NCI-H748 (cell line): ENCODE data around the gene ABCB1.

ENCODE experiments used
- DNase-seq: peaks from one replicate; lab custom pipeline; 2025; ENCODE audit not compliant: unreplicated experiment; lab: John Stamatoyannopoulos, UW

ABCB1 gene

GRCh38 chr7:87517136-87517815 is 83.4 kb downstream of the ABCB1 start:
- no peak for DNase-seq

DNA sequence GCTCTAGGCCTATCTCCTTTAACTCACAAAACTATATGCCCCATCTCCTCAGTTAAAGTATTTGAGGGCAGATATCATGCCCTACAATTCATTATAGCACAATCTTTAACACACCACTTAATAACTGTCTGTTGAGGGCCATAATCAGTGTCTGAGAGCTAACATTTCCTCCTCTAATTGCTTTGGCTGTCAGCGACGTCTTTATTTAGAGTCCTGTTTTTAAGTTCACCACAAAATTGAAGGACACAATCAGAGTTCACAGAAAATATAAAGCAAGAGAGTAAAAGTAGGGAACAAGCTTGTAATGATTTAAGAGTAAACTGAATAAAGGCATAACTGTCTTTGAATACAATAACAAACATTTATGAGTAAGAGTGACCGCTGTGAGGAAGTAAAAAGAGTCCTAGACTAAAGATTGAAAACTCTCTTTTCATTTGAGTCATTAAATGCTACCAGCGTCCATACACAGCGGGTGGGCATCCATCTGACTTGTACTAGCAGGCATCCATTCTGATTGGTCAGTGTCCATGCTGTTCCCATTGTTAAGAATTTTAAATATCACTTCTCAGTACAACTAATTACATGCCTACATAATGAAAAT is 86.8 kb downstream of the ABCB1 start:
- DNase-seq, result no peak

DNA sequence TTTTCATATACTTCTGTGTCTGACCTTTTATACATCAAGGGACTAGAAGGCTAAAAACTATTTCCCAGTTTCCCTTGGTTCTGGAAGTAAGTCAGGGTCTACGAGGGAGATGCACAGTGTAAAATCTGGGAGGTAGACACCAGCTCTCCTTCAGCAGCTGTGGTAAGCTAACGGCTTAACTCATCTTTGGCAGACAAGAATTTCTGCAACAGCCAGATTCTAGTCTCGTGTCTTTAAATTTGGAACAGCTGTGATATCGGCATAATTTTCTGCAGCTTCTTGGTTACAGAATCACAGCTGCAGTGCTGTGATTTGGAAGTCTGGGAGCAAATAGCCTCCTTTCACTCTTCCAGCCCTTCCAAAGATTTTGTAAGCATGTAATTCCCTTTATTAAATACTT is 87.8 kb downstream of the ABCB1 start:
- DNase-seq, result no peak

- no peak for DNase-seq
These were observed 89.2 kb downstream of the ABCB1 start for GRCh38 chr7:87511510-87511909.

GRCh38 chr7:87510411-87510875 is 90.2 kb downstream of the ABCB1 start:
- peak; percentile 91 for DNase-seq

DNA sequence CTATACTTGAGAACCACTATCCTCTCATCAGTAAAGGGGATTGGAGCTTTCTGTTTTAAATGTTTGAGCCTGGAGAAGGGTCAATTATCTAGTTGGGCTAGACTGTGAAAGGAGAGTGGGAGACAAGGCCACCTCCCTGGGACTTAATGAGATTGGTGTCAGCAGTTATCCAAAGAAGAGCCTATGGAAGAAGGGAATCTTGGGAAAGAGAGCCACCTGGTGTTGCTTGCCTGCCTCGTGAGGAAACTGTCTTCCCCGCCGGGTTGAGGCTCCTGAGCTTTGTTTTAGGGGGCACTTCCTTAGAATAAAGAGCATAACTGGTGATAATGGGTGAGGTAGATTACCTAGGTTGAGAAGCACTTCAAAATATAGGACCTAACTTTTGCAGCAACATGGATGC is 93.2 kb downstream of the ABCB1 start:
- peak; percentile 15 for DNase-seq

DNA sequence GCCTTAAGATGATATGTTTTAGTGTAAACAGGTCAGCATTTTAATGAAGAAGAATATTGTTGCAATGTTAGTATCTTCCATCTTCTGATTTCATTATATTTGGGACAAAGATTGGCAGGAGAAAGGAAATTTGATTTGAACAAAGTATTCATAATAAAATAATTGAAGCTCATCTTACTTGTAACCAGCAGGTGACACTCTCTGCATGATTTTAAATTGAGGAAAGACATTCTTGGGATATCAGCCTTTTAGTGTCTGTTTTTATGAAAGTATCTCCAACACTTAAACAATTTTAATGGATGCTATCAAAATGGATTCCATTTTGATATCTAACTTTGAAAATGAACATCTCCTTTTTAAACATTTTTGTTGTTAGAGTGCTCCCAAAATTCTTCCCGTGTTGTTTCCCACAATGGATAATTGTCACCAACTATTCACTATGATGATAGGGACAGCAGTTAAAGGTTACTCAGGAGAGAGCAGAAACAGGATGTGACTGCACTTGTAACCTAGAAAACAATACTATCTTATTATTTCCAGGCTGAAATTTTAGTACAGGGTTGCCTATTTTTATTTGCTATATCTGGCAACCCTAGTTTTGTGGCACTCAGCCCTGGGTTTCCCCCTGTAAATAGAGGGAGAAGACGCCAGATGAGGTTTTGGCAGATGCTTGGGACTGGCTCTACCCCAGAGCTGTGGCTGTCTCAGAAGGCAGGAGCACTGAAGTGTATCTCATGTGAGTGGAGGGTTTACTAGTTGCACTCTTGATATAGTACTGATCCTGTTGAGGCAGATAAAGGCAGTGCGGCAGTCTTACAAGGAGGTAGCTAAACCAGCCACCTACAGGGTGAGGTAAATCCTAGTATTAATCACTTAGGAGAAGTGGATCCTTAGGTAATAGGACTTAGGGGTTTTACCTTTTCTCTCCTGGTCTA is 94.2 kb downstream of the ABCB1 start:
- peak; percentile 20 for DNase-seq

DNA sequence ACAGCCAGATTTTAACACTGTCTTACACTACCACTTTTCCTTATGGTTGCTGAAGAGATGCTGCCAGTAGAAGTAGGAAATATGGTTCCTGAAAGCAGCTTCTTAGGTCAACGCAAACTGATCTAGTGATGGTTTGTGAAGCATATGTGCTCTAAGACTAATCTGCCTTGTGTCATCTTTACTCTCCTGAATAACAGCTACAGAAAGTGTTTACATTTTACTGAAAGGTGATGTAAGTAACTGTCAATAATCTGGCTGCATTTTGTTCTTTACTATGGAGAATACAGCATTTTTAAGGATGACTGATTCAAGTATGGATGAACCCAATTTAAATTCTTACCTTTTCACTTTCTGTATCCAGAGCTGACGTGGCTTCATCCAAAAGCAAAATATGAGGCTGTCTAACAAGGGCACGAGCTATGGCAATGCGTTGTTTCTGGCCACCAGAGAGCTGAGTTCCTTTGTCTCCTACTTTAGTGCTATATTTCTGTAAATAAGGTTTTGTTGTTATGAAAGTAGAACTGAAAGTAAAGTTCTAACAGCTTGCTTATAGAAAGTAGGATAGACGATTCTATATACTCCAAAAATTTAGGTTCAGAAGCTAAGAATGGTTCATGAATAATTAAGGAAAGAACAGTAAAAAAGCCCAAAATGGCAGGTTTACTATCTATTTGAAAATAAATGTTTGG is 95.0 kb downstream of the ABCB1 start:
- no peak for DNase-seq

GRCh38 chr7:87505122-87505521 is 95.6 kb downstream of the ABCB1 start:
- no peak for DNase-seq

DNA sequence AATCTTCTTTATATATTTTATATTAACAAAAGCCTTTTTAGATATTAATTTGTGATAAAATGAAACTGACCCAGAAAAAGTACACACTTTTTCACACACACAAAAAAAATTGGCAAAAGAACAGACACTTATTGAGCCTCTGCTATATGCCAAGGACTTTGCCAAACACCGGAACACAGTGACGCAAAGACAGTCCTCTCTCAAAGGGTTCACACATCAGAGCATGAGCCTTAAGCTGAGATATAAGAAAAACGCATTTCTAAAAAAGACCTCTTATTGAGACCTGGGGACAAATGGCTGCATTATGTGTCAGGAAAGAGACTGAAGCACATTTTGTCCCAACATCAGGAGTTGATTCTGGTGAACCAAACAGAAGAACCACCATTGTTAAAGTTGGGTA is 101.2 kb downstream of the ABCB1 start:
- DNase-seq, result no peak

DNA sequence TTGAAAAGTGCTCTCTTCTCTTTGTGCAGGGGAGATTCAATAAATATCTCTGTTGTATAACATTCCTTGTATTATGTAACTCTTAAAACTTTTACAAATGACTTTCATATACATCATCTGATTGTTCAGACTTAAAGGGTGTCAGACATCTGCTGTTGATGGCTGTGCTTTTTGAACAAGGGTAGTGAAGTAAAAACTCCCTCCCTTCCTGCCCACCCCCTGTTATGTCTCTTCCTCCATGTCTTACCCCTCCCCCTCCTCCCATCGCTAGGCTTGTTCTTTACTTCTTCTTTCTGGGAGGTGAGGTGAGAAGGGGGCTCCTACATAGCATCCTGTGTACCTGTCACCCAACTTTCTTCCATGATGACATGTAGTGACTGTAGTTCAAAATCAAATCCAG is 101.8 kb downstream of the ABCB1 start:
- DNase-seq, result no peak

- DNase-seq, result no peak
These were observed 103.2 kb downstream of the ABCB1 start for GRCh38 chr7:87497482-87497881.

DNA sequence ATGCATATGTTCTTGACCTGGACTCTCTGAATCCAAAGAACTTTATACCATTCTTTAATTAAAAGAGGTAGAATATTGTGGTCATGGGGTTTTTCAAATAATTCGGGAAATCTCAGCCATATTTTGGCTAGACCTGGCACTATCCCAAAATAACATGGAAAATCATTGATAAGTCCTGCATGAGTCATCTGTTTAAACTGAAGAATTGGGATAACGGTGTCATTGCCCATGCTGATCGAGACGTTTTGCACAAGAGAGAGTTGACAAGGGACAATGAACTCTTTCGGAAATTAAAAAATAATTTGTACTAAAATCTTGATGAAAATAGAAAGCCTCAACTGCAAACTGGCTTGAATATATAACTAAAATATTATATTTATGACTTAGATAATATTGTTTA is 105.3 kb downstream of the ABCB1 start:
- DNase-seq, result no peak

DNA sequence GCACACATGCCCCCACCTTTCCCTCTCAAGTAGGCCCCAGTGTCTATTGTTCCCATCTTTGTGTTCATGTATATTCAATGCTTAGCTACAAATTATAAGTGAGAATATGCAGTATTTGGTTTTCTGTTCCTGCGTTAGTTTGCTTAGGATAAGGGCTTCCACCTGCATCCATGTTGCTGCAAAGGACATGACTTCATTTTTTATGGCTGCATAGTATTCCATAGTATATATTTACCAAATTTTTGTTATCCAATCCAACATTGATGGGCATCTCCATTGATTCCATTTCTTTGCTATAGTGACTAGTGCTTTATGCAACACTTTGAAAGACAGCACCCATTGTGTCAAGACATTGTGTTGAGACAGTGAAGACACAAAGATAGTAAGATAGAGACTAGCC is 106.2 kb downstream of the ABCB1 start:
- DNase-seq, result no peak

DNA sequence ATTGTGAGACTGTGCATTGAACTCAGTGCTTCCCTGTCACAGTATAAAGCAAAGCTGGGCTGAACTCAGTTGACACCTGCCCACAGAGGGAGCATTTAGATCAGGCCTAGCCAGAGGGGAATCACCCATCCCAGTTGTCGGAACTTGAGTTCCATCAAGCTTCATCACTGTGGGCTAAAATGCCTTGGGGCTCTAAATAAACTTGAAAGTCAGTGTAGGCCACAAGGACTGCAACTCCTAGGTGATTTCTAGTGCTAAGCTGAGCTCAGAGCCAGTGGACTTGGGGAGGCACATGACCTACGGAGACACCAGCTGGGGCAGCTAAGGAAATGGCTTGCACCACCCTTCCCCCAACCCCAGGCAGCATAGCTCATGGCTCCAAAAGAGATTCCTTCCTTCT is 117.6 kb downstream of the ABCB1 start:
- DNase-seq, result no peak

GRCh38 chr7:87482115-87482514 is 118.6 kb downstream of the ABCB1 start:
- no peak for DNase-seq

- DNase-seq, result no peak
These were observed 120.3 kb downstream of the ABCB1 start for GRCh38 chr7:87480386-87480785.

DNA sequence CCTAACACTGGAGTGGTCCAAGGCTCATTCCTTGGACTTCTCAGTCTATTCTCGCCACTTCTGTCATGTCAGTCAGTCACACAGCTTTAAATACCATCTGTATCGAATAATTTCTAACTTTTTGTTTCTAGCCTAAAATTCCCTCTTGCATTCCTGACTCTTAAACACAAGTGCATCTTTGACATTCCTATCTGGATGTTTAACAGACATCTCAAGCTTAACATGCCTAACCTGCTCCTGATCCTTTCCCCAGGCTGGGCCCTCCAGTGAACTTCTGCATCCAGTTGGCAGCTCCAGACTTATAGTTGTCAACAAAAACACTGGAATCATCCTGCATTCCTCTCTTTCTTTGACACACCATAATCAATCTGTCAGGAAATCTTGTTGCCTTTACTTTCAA is 120.7 kb downstream of the ABCB1 start:
- DNase-seq, result no peak

- no peak for DNase-seq
These were observed 124.5 kb downstream of the ABCB1 start for GRCh38 chr7:87476179-87476557.

GRCh38 chr7:87475359-87476178 is 125.1 kb downstream of the ABCB1 start, which contains the start of gene ABCB4:
ABCB4 (minus strand) TSS chr7:87475680; CDS start chr7:87475465, 215 bp downstream.
- peak; percentile 20 for DNase-seq
